ENCODE measurements around the gene NUDT13.
A peak's percentile ranks its signal among the peaks of the same experiment; 100 is the strongest.

Gene NUDT13

DNA sequence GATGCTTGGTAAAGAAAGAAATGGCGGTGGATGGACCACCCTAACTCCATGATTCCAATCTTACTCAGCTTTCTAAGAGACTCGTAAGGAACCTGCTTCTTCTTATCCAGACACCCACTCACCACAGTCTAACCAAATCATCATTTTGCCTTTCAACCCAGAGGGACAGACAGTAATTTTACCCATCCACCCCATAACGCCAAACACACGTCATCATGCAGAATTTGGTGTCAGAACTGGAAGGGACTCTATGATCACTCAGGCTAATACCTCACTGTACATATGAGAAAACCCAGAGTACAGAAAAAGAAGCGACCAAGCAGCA, 57.2 kb downstream of the NUDT13 start:
- DNase-seq, result peak; percentile 24

DNA sequence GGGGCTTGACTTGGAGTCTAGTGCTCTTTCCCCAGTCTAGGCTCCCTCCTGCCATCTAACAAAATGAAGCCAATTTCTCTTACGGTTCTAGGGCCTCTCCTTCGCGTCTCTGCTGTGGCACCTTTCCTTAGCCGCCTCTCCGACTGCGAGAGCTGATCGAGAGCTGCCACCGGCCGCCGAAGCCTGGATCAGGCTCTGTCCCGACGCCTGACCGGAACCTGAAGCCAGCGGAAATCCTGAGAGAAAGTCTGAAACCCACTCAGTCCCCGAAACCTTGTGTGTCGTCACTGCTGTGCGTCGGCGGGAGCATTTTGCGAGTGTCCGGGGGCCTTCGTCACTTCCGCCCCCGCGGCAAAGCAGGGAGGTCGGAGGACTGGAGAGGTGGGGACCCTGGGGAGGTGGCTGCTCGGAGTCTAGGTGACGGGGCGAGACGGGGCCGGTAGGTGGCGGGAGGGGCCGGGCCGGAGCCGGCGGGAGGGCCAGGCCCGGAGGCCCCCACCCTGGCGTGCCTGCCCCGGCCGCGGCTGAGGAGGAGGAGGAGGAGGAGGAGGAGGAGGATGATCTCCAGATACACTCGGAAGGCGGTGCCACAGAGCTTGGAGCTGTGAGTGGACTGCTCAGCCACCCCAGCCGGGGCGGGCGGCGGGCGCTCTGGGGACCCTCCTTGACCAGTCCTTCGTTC, 57.7 kb downstream of the NUDT13 start, which contains the start of the genes ECD and FAM149B1:
Gene ECD (minus strand): TSS at position 226 of the 682 bp plus-strand sequence. CDS start 4,071 bp downstream, outside the sequence.
Gene FAM149B1 (plus strand): TSS at position 337 of the 682 bp plus-strand sequence. CDS start 221 bp downstream, at position 558.
- DNase-seq, result peak; percentile 95

DNA sequence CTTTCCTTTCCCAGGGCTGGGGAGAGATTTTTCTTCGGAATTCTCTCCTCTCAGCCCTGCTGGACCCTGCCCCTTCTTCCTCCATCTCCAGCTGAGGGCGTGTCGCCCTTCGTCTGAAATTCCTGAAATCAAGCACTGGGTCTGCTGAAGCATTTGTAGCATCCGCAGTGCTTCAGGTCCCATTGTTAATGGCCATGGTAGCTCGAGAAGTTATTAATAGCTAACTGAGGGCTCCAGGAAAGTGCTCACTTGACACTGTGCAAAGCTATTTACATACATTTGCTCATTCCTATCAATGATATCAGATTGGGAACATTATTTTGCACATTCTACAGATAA, 58.2 kb downstream of the NUDT13 start:
- peak; percentile 83 for DNase-seq

- DNase-seq, result no peak
Measured at GRCh38 chr10:73169320-73169719, 59.1 kb downstream of the NUDT13 start.

DNA sequence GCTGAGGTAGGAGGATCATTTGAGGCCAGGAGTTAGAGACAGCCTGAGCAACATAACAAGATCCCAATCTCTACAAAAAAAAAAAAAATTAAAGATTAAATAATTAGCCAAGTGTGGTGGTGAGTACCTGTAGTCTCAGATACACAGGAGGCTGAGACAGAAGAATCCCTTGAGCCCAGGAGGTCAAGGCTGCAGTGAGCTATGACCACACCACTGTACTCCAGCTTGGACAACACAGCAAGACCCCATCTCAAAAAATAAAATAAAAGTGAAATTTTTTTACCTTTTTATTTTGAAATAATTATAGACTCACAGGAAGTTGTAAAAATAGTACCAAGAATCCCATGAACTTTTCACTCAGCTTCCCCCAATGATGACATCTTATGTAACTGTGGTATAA, 62.6 kb downstream of the NUDT13 start:
- DNase-seq, result no peak

GRCh38 chr10:73174148-73174925, 64.1 kb downstream of the NUDT13 start:
- DNase-seq, result no peak
